HCT116 (cell line): ENCODE measurements around the gene OSBPL1A. TPM values are rescaled to one million over a fixed set of nuclear protein-coding genes. Genes with fewer than 3 reads are reported as not detected.

ENCODE experiments used
- ATAC-seq: fragments of 200-7000 bp; cut with Tn5 transposase; 2 replicates; pipeline ENCODE4 v1.9.1; 2020; ENCODE audit warnings: mild to moderate bottlenecking, moderate library complexity
- BruUV-seq: library from RNA; stranded (reverse); fragments of 400-500 nt; replicated peaks from 2 replicates; lab custom pipeline; 2021; lab: Mats Ljungman, UMichigan
- CTCF ChIA-PET: fragments of 300-600 bp; sonication (Branson Sonifier 250); formaldehyde crosslinking; loops from one replicate; lab custom pipeline; 2021; ENCODE audit warnings: antibody characterized with exemption; lab: Charles Lee
- POLR2A ChIA-PET: fragments of 300-600, 350-600 bp; sonication (Branson Sonifier 250); formaldehyde crosslinking; loops from one replicate; lab custom pipeline; 2021; ENCODE audit warnings: antibody characterized with exemption; lab: Charles Lee
- RAD21 ChIA-PET, 2 experiments: fragments of 300-600 bp; sonication (Branson Sonifier 250); formaldehyde crosslinking; loops; one replicate each; lab custom pipeline; 2023; ENCODE audit warnings: low total read pairs in 2 of 2; ENCODE audit not compliant: uncharacterized antibody in 2 of 2, unreplicated experiment in 2 of 2, low non-redundant PET in 1 of 2; lab: Charles Lee
- DNase-seq: peaks from one replicate; pipeline ENCODE4 v3.0.0-alpha.2; 2010; ENCODE audit warnings: low read depth, low spot score
- H2AFZ ChIP-seq: fragments of 200-600 bp; shearing (Covaris generic), sonication (generic); 2 replicates; pipeline ENCODE4 v1.6.1; 2017; ENCODE audit warnings: low read depth, mixed run types, mixed read lengths, antibody characterized with exemption, low read length; ENCODE audit not compliant: poor library complexity, severe bottlenecking
- H3K27ac ChIP-seq: 2 replicates; pipeline ENCODE4 v1.5.1; 2012; ENCODE audit warnings: low read depth, low read length
- H3K27me3 ChIP-seq: fragments of 200-600 bp; sonication (generic); 2 replicates; pipeline ENCODE4 v1.6.1; 2016; ENCODE audit warnings: mixed run types, low read length, mixed read lengths; ENCODE audit not compliant: insufficient read depth
- H3K36me3 ChIP-seq, 2 experiments: fragments of 200-500 bp in 1 of 2; fragments of 200-600 bp in 1 of 2; sonication (Bioruptor generic) in 1 of 2; sonication (generic) in 1 of 2; 2 replicates each; pipeline versions ENCODE4 v1.5.1 to v1.6.1; 2014 to 2016; ENCODE audit warnings: low read length in 2 of 2, inconsistent platforms in 1 of 2, mixed read lengths in 1 of 2, mixed run types in 1 of 2; ENCODE audit not compliant: insufficient read depth in 2 of 2, control insufficient read depth in 1 of 2
- H3K4me1 ChIP-seq, 2 experiments: fragments of 200-600 bp in 1 of 2; sonication (generic) in 1 of 2; 2 replicates each; pipeline versions ENCODE4 v1.5.1 to v1.6.1; 2012 to 2017; ENCODE audit warnings: low read length in 2 of 2, inconsistent platforms in 1 of 2, mild to moderate bottlenecking in 1 of 2, mixed read lengths in 1 of 2, mixed run types in 1 of 2, moderate library complexity in 1 of 2; ENCODE audit not compliant: insufficient read depth in 2 of 2, control insufficient read depth in 1 of 2
- H3K4me2 ChIP-seq: fragments of 200-600 bp; sonication (generic); 2 replicates; pipeline ENCODE4 v1.6.1; 2017; ENCODE audit warnings: mixed run types, low read length, mixed read lengths
- H3K4me3 ChIP-seq, 2 experiments: fragments of 200-600 bp in 1 of 2; sonication (generic) in 1 of 2; replicated peaks in 1 of 2; 2 replicates each; pipeline ENCODE4 v1.5.1; 2011 to 2016; ENCODE audit warnings: low read length in 2 of 2, control low read depth in 1 of 2, low read depth in 1 of 2, mild to moderate bottlenecking in 1 of 2, mixed read lengths in 1 of 2, mixed run types in 1 of 2
- H3K79me2 ChIP-seq: fragments of 200-600 bp; sonication (generic); 2 replicates; pipeline ENCODE4 v1.6.1; 2017; ENCODE audit warnings: mild to moderate bottlenecking, mixed run types, low read length, moderate library complexity, mixed read lengths; ENCODE audit not compliant: insufficient read depth
- H3K9ac ChIP-seq: fragments of 200-600 bp; sonication (generic); 2 replicates; pipeline ENCODE4 v1.6.1; 2016; ENCODE audit warnings: low read length, mixed read lengths
- H3K9me2 ChIP-seq: fragments of 200-600 bp; sonication (generic), shearing (Covaris generic); 2 replicates; pipeline ENCODE4 v1.6.1; 2017; ENCODE audit warnings: mixed run types, mild to moderate bottlenecking, moderate library complexity; ENCODE audit not compliant: insufficient read depth
- H3K9me3 ChIP-seq, 2 experiments: fragments of 200-500 bp in 1 of 2; fragments of 200-600 bp in 1 of 2; sonication (Bioruptor generic) in 1 of 2; sonication (generic) in 1 of 2; 2 replicates each; pipeline ENCODE4 v1.6.1; 2014 to 2017; ENCODE audit warnings: low read length in 2 of 2, mixed read lengths in 2 of 2, inconsistent platforms in 1 of 2, low read depth in 1 of 2, mild to moderate bottlenecking in 1 of 2, mixed run types in 1 of 2, moderate library complexity in 1 of 2; ENCODE audit not compliant: control insufficient read depth in 1 of 2, insufficient read depth in 1 of 2
- H4K20me1 ChIP-seq: fragments of 200-600 bp; sonication (generic), shearing (Covaris generic); 2 replicates; pipeline ENCODE4 v1.6.1; 2017; ENCODE audit warnings: mixed run types, mild to moderate bottlenecking, moderate library complexity; ENCODE audit not compliant: insufficient read depth
- EZH2 ChIP-seq: fragments of 200-600 bp; sonication (generic); IDR thresholded peaks from 2 replicates; pipeline ENCODE4 v1.6.1; 2017; ENCODE audit warnings: antibody characterized with exemption, mixed run types
- POLR2AphosphoS5 ChIP-seq: IDR thresholded peaks from 2 replicates; pipeline ENCODE4 v1.6.1; 2011; ENCODE audit warnings: mild to moderate bottlenecking, low read depth, low read length, moderate library complexity
- RAD21 ChIP-seq: IDR thresholded peaks from 2 replicates; pipeline ENCODE4 v1.6.1; 2012; ENCODE audit warnings: low read depth, mild to moderate bottlenecking
- SIN3A ChIP-seq: IDR thresholded peaks from 2 replicates; pipeline ENCODE4 v1.6.1; 2012; ENCODE audit warnings: low read depth
- SP1 ChIP-seq: IDR thresholded peaks from 2 replicates; pipeline ENCODE4 v1.6.1; 2012; ENCODE audit warnings: low read depth
- TCF7L2 ChIP-seq: IDR thresholded peaks from 2 replicates; pipeline ENCODE4 v1.7.0; 2011; ENCODE audit warnings: borderline replicate concordance, inconsistent platforms; ENCODE audit not compliant: insufficient read depth, insufficient read length; ENCODE audit errors: extremely low read depth
- ZBTB33 ChIP-seq: IDR thresholded peaks from 2 replicates; pipeline ENCODE4 v1.6.1; 2011; ENCODE audit warnings: mild to moderate bottlenecking, low read length, moderate library complexity; ENCODE audit not compliant: insufficient replicate concordance; ENCODE audit errors: extremely low read depth
- ZFX ChIP-seq: fragments of 450-650 bp; IDR thresholded peaks from 2 replicates; pipeline ENCODE4 v1.6.1; 2017
- ZNF274 ChIP-seq: fragments of 200-500 bp; sonication (Bioruptor generic); IDR thresholded peaks from 2 replicates; pipeline ENCODE4 v1.6.1; 2014; ENCODE audit warnings: mild to moderate bottlenecking, low read depth, low read length, inconsistent platforms
- intact Hi-C: fragments of 100-400 bp; cut with micrococcal nuclease; formaldehyde crosslinking; loops from 2 replicates; pipeline ENCODE4 v1.10.0; 2022
- total RNA-seq: library from RNA; stranded (reverse); gene quantifications from one replicate; pipeline ENCODE4 v1.2.1, GENCODE V29; 2021; ENCODE audit not compliant: unreplicated experiment
- TF ChIP-seq, protein P1 (sequence below), 3 experiments: fragments of 200-600 bp in 1 of 3; sonication (generic) in 1 of 3; IDR thresholded peaks in 2 of 3; conservative IDR thresholded peaks in 1 of 3; 2 replicates each; pipeline ENCODE4 v1.5.1; 2012 to 2017; ENCODE audit warnings: low read depth in 2 of 3, low read length in 2 of 3, antibody characterized with exemption in 1 of 3, borderline replicate concordance in 1 of 3, control low read depth in 1 of 3, mild to moderate bottlenecking in 1 of 3, mixed read lengths in 1 of 3, mixed run types in 1 of 3, moderate library complexity in 1 of 3; ENCODE audit not compliant: insufficient read depth in 1 of 3

Gene OSBPL1A
- total RNA-seq, 1 experiment from 2014 or later: 18.9 TPM

GRCh38 chr18:24276994-24277393 lies 120.6 kb downstream of the OSBPL1A start:
- no peak for DNase-seq
- no TSS peak for BruUV-seq
- Histone ChIP-seq H3K4me1 (peaks cover 16 to 23% of the 10 kb centered on the region in 2 experiments; a peak in 3 of 4 replicates), H3K9ac (no peak overlapping the region), H3K27me3 (no peaks in the 10 kb centered on the region), H3K4me2 (no peak overlapping the region), H3K79me2 (no peaks in the 10 kb centered on the region), H3K36me3 (no peaks in the 10 kb centered on the region), H2AFZ (no peak overlapping the region), H3K27ac (no peak overlapping the region), H3K4me3 (no peak overlapping the region), H4K20me1 (no peaks in the 10 kb centered on the region), H3K9me2 (no peaks in the 10 kb centered on the region), H3K9me3 (no peaks in the 10 kb centered on the region)
- TF ChIP-seq TCF7L2: no peak
- TF ChIP-seq ZBTB33: no peak
- TF ChIP-seq, protein P1, sequence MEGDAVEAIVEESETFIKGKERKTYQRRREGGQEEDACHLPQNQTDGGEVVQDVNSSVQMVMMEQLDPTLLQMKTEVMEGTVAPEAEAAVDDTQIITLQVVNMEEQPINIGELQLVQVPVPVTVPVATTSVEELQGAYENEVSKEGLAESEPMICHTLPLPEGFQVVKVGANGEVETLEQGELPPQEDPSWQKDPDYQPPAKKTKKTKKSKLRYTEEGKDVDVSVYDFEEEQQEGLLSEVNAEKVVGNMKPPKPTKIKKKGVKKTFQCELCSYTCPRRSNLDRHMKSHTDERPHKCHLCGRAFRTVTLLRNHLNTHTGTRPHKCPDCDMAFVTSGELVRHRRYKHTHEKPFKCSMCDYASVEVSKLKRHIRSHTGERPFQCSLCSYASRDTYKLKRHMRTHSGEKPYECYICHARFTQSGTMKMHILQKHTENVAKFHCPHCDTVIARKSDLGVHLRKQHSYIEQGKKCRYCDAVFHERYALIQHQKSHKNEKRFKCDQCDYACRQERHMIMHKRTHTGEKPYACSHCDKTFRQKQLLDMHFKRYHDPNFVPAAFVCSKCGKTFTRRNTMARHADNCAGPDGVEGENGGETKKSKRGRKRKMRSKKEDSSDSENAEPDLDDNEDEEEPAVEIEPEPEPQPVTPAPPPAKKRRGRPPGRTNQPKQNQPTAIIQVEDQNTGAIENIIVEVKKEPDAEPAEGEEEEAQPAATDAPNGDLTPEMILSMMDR (IDR thresholded peaks at IDR 0.05 in 2 of 3, conservative IDR thresholded peaks at IDR 0.05 in 1 of 3; ENCODE audit: borderline replicate concordance in 1 of 3, insufficient read depth in 1 of 3, low read depth in 2 of 3, low read length in 2 of 3): no peak
- TF ChIP-seq ZFX: no peak
- TF ChIP-seq RAD21: no peak
- no peak for TF ChIP-seq SIN3A
- no peak for TF ChIP-seq ZNF274
- no peak for TF ChIP-seq POLR2AphosphoS5
- no peak for TF ChIP-seq EZH2
- TF ChIP-seq SP1: no peak
- ChIA-PET CTCF (no interaction called here), POLR2A (no interaction called here), RAD21 (no interaction called here)
- intact Hi-C loops: no loop called here
- no peak for ATAC-seq
